Measurements from ENCODE around the gene PROX1.

PROX1 gene

DNA sequence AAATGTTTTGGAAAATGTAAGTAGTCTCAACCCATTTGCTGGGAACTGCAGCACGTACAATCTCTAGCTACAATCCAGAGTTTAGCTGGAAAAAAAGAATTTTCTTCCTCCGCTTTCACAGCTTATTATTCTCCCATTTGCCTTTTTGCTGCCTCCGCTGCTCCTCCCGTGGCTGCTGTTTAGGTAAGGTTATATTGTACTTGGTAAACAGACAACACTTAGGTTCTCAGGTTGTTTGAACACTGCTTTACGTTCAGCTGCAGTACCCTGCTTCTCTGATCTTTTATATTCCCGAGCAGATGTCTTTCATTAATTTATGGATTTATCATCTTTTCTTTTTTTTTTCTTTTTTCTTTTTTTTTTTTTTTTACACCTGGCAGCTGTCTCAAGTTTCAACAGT lies 14.3 kb downstream of the PROX1 start:
- DNase-seq, result peak; percentile 82

DNA sequence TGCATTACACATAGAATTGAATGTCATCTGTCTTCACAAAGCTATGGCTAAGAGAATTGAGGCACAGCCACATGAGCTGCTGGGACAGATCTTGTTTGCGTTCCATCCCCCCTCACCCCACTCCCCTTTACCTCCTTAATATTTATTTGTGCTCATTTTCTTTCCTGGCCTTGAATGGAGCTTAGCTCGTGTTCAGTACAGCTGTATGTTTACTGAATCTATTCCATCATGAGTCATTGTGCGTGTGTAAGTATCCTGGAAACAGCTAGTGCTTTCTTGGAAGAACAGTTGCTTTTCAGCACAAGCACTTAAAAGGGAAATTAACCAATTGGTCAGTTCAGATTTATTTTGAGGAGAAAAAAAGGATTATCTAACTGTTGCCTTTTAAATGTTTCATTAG lies 14.7 kb downstream of the PROX1 start:
- peak; percentile 82 for DNase-seq

DNA sequence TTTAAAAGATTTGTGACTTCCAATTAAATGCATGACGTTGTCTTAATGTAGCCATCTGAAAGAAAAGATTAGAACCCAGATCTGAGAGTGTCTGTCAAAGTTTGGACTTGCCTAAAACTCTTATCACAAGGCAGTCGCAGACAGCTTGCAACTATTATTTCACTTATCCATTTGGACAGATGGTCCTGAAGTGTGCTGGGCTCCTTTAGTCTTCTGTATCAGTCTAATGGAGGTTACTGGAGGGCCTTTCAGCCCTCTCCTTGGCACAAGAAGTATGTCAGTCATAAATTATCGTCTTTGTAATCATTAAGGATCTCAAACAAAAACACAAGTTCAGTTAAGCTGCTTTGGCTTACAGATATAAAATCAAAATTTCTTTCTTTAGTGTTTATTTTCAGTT lies 15.5 kb downstream of the PROX1 start:
- DNase-seq, result peak; percentile 58

DNA sequence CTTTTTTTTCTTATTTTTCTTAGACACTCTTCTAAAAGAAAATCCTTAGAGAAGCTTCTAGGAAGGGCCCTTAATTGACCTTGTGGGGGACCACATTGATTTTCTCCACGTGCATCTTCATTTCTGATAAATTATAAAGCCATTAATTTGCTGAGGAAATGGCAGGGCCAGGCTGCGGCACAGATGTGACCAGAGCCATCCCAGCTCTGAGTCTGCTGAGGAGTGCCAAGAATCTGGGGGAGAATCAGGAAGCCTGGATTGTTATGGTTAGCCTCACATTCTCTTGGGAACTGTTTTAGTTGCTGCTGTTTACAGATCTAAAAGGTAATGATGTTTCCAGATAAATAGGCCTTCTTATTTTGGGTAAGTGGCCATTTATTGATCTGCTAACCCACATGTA lies 16.2 kb downstream of the PROX1 start:
- no peak for DNase-seq

- no peak for DNase-seq
Measured at GRCh38 chr1:214004795-214005194, 17.0 kb downstream of the PROX1 start.

- DNase-seq, result no peak
Measured at GRCh38 chr1:214005708-214006107, 17.9 kb downstream of the PROX1 start.

- no peak for DNase-seq
Measured at GRCh38 chr1:214006845-214007244, 19.1 kb downstream of the PROX1 start.

- DNase-seq, result no peak
Measured at GRCh38 chr1:214008347-214008746, 20.6 kb downstream of the PROX1 start.

- DNase-seq, result no peak
Measured at GRCh38 chr1:214008791-214009422, 21.1 kb downstream of the PROX1 start.

DNA sequence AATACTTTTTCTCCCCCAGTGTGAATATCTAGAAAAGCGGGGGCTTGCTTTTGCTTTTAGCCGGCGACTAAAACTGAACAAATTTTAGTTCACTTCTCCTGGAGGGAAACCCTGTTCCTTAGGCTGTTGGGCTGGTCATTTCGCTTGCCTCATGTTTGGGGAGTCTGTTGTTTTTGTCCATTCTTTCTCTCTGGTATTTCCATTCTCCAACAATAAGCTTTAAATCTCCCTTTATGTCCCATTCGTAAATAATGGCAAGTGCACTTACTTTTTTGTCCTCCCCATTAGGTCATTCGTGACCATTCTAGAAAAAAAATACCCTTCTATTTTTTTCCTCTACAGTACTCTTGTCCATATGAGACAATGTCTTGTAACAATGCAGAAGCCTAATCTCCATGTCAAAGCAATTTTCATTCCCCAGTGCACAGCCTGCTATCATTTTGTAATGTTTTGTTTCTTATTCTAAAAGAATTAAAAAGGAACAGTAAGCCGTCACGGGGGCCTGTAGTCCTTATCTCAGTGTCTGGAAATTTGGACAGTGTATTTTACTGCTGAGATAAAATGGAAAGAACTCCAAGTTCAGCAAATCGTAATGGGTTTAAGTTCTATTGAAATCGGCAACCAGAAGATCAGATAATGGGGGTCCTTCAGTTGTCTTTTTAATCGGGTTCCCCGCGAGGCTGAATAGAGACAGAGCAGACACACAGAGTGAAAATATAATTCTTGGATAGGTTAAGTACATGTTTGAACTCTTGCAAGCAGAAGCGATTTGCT lies 21.8 kb downstream of the PROX1 start:
- no peak for DNase-seq

GRCh38 chr1:214010197-214010573 lies 22.4 kb downstream of the PROX1 start:
- no peak for DNase-seq

DNA sequence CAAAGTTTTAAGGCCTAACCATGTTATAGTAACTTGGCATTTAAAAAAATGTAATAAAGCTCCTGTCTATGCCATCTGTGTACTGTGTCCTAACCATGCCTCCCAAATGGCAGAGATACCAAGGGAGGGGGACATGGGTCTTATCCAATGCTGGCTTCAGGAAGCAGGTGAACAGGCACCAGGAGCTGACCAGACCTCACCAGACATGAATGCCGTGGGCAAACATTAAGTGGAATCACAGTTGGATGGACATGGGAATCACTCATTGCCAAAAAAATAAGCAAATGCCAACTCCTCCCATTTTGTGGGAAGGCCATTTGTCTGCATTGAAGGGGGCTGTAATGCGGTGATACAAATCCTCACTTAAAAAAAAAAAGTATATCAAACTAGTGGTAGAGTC lies 22.9 kb downstream of the PROX1 start:
- no peak for DNase-seq

GRCh38 chr1:214012418-214012817 lies 24.6 kb downstream of the PROX1 start:
- DNase-seq, result no peak

- DNase-seq, result no peak
Measured at GRCh38 chr1:214013614-214014377, 26.0 kb downstream of the PROX1 start.

DNA sequence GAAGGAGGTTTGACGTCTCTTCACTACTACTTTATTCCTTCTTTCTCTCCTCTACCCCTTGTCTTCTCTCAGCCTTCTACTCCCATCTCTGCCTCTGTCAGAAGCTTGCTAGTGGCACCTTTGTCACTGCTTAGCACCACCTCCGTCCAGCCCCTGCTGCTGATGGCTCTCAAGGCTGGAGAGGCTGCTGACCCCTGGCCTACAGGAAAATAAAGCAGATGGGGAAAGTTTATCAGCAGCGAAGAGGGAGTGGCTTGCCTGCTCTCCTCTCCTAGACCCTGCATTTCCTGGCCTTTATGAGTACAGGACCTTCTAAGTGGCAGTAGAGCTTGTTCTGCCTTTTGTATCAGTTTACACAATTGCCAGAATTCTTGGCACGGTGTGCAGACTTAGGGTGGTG lies 27.0 kb downstream of the PROX1 start:
- DNase-seq, result no peak

- no peak for DNase-seq
Measured at GRCh38 chr1:214017191-214017982, 29.6 kb downstream of the PROX1 start.

- DNase-seq, result peak; percentile 75
Measured at GRCh38 chr1:214018386-214019268, 30.9 kb downstream of the PROX1 start.

DNA sequence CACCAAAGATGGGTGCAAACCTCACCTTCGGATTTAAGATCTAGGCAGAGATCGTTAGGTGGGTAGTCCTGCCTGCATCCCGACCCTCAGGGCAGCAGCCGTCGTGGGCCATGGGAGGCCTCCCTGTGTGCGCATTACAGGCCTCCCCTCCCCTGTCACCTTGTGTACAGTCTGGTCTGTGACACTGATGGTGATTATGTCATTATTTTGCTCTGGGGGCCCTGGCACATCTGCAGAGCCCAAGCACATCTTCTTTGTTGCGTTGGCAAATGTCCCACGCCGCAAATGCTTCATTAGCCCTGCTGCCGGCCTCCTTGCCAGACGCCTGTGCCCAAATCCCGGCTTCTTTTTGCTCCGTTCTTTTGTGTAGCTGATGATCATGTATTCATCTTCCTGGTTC lies 31.7 kb downstream of the PROX1 start:
- peak; percentile 65 for DNase-seq

GRCh38 chr1:214021321-214021720 lies 33.5 kb downstream of the PROX1 start:
- no peak for DNase-seq

DNA sequence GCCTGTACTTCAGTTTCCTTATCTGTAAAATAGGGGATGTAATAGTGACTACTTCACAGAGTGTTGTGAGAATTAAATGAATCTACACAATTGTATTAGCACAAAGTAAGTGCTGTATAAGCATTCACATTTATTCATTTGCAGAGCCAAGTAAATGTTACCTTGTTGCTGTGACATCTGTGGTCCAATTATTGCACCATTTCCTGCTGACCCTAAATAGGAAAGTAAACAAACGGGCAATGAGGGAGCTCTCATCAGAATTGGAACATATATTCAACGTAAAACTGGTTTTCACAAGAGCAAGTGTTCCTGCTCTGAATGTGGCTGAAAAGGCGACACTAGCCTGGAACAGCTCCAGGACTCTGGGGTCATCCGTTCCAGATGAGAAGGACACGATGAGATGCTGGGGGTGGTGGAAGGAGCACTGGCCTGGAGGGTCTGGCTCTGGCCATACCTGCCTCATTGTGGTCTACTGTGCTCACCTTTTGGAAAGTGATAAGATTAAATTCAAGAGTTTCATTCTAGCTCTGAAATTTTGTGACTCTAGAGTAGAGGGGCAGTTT lies 34.5 kb downstream of the PROX1 start:
- DNase-seq, result no peak

DNA sequence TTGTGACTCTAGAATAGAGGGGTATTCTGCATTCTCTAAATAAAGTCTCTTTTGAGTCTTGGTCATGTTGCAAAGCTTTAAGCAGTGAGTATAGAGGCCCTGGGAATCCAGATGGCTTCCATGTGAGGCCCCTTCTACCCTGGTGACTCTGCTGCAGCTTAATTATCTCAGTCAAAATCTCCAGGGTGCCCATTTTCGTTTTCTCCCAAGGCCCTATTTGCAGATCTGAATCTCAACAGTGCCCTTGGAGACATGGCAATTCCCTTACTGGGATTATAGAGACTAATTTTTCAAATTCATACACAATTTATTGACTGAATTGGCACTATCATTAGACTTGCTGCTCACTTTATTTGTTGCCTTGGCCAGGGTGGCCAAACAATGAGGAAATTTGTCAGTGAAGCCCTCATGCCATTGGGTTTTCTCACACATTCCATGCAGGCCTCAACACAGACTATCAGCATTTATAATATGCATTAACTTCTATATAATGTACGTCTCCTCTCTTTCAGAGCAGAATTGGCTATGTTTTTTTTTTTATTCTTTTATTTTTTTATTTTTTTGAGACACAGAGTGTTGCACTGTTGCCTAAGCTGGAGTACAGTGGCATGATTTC lies 35.1 kb downstream of the PROX1 start:
- DNase-seq, result no peak

Measured in NCI-H1105 (cell line).